ENCODE measurements around the gene MDFIC. TPM values are rescaled to one million over a fixed set of nuclear protein-coding genes. Genes with fewer than 3 reads are reported as not detected.

Gene MDFIC
- total and polyA plus RNA-seq, 10 donors = 22.1 to 97.3 (median 50.8) TPM

- DNase-seq = no peak
- TF ChIP-seq CTCF (IDR thresholded peaks at IDR 0.05 in 8 of 11, conservative IDR thresholded peaks at IDR 0.05 in 3 of 11) (no peak), POLR2AphosphoS5 (IDR thresholded peaks at IDR 0.05) (no peak)
- no peaks in the 10 kb centered on the region for H3K36me3 ChIP-seq
- H3K9me3 ChIP-seq = no peaks in the 10 kb centered on the region
- H3K27me3 ChIP-seq (replicated peaks in 1 of 7) = no peaks in the 10 kb centered on the region
- no peaks in the 10 kb centered on the region for H3K4me1 ChIP-seq
- no peak overlapping the region for H3K4me3 ChIP-seq
- intact Hi-C loops (cut with DNase I; ENCODE audit: low total_unique reads) = no loop called here
- WGBS, 5 donors = 86 to 100% (median 93%) methylated on average over 1 of the region's 1 CpG
- H3K27ac ChIP-seq = no peak overlapping the region
Observed at GRCh38 chr7:114900127-114900526, 21.8 kb upstream of the MDFIC start.

- Histone ChIP-seq H3K4me3 (no peak overlapping the region), H3K27ac (no peak overlapping the region), H3K9me3 (no peaks in the 10 kb centered on the region), H3K36me3 (no peaks in the 10 kb centered on the region), H3K27me3 (replicated peaks in 1 of 7) (no peaks in the 10 kb centered on the region), H3K4me1 (no peaks in the 10 kb centered on the region)
- TF ChIP-seq POLR2A (IDR thresholded peaks at IDR 0.05) (no peak), CTCF (IDR thresholded peaks at IDR 0.05 in 8 of 11, conservative IDR thresholded peaks at IDR 0.05 in 3 of 11) (no peak), POLR2AphosphoS5 (IDR thresholded peaks at IDR 0.05) (no peak)
- WGBS, 5 donors = 80 to 97% (median 91%) methylated on average over 1 of the region's 1 CpG
- DNase-seq = no peak
- intact Hi-C loops (cut with DNase I; ENCODE audit: low total_unique reads) = no loop called here
Observed at GRCh38 chr7:114901771-114902170, 20.1 kb upstream of the MDFIC start.

- no peak for TF ChIP-seq CTCF (IDR thresholded peaks at IDR 0.05 in 8 of 11, conservative IDR thresholded peaks at IDR 0.05 in 3 of 11)
- TF ChIP-seq POLR2A (IDR thresholded peaks at IDR 0.05) = no peak
- no peak for TF ChIP-seq POLR2AphosphoS5 (IDR thresholded peaks at IDR 0.05)
- no peak for DNase-seq
- Histone ChIP-seq H3K36me3 (no peaks in the 10 kb centered on the region), H3K4me1 (no peaks in the 10 kb centered on the region), H3K9me3 (peaks cover 0 to 3% (median 0%) of the 10 kb centered on the region in 8 donors), H3K4me3 (no peak overlapping the region), H3K27ac (no peak overlapping the region), H3K27me3 (replicated peaks in 1 of 7) (no peaks in the 10 kb centered on the region)
- intact Hi-C loops (cut with DNase I; ENCODE audit: low total_unique reads) = no loop called here
- WGBS, 5 donors = 91 to 96% (median 94%) methylated on average over 2 of the region's 2 CpGs
Observed at GRCh38 chr7:114903131-114903530, 18.8 kb upstream of the MDFIC start.

GRCh38 chr7:114910787-114911186 lies 11.1 kb upstream of the MDFIC start:
- intact Hi-C loops (cut with DNase I; ENCODE audit: low total_unique reads) = no loop called here
- peaks cover 0 to 3% (median 0%) of the 10 kb centered on the region in 6 donors for H3K4me1 ChIP-seq
- DNase-seq = no peak
- H3K27me3 ChIP-seq (replicated peaks in 1 of 7) = no peaks in the 10 kb centered on the region
- TF ChIP-seq POLR2AphosphoS5 (IDR thresholded peaks at IDR 0.05) (no peak), CTCF (IDR thresholded peaks at IDR 0.05 in 8 of 11, conservative IDR thresholded peaks at IDR 0.05 in 3 of 11) (no peak), POLR2A (IDR thresholded peaks at IDR 0.05) (no peak)
- WGBS, 5 donors = 78 to 93% (median 82%) methylated on average over 2 of the region's 2 CpGs
- H3K9me3 ChIP-seq = peaks cover 0 to 6% (median 0%) of the 10 kb centered on the region in 8 donors
- H3K36me3 ChIP-seq = no peaks in the 10 kb centered on the region
- H3K4me3 ChIP-seq = no peak overlapping the region
- no peak overlapping the region for H3K27ac ChIP-seq
